Measurements from ENCODE around the gene ZNF775. TPM values are rescaled to one million over a fixed set of nuclear protein-coding genes. Genes with fewer than 3 reads are reported as not detected.

ZNF775 gene
- total and polyA plus RNA-seq, 4 experiments from 2014 or later: 0.67 to 7.6 (median 4.9) TPM

DNA sequence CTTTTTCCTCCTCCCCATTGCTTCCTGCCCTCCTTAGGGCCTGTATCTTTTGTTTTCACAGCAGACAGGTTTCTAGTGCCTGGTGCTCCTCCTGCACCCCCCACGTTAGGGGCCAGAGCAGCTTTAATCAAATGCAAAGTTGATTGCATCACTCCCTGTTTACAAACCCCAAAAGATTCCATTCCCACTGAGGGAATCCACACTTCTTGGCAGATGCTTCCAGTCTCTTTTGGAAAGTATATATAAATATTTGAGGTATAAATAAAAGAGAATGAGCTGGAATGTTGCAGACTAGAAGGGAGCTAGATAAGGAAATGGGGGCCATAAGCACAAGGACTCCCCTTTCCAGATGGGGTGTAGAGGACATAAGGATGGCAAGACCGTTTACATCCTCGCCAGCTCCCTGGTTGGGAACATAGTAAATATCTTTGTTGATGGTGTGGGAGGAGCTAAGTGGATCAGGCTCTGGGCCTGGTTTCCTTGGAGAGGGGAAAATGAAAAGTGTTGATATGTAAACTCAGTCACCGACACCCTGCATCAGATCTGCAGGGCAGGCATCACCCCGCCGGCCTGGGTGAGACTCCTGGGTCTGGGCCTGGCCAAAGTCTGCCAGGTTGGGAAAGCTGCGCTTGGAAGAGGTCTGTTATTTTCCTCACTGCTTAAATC, 43.9 kb upstream of the ZNF775 start:
- CTCF ChIA-PET (ENCODE audit: partially characterized antibody): no interaction called here
- Mint-ChIP-seq H3K4me1 (peaks cover 0 to 6% (median 0%) of the 10 kb centered on the region in 4 donors), H3K4me3 (no peak overlapping the region), H3K36me3 (peaks cover 12 to 22% of the 10 kb centered on the region in 2 donors), H3K27me3 (peaks cover 1 to 2% of the 10 kb centered on the region in 2 donors), H3K27ac (peak overlapping the region in 1 of 7 donors; percentile 41), H3K9me3 (no peaks in the 10 kb centered on the region)
- no peak for DNase-seq
- H3K36me3 ChIP-seq (ENCODE audit: insufficient read depth, low read length): no peaks in the 10 kb centered on the region
- no peaks in the 10 kb centered on the region for H3K4me1 ChIP-seq (ENCODE audit: insufficient read depth, low read length)
- H3K4me3 ChIP-seq (ENCODE audit: low read length in 2 of 2): no peak overlapping the region
- H3K9me3 ChIP-seq (ENCODE audit: control insufficient read depth in 1 of 2, low read length in 2 of 2): no peaks in the 10 kb centered on the region
- intact Hi-C loops (cut with micrococcal nuclease): no loop called here
- H3K27ac ChIP-seq (ENCODE audit: low read depth, low read length): no peak overlapping the region
- no peaks in the 10 kb centered on the region for H3K27me3 ChIP-seq (ENCODE audit: insufficient read depth, low read length)
- POLR2A ChIA-PET (ENCODE audit: partially characterized antibody): no interaction called here

DNA sequence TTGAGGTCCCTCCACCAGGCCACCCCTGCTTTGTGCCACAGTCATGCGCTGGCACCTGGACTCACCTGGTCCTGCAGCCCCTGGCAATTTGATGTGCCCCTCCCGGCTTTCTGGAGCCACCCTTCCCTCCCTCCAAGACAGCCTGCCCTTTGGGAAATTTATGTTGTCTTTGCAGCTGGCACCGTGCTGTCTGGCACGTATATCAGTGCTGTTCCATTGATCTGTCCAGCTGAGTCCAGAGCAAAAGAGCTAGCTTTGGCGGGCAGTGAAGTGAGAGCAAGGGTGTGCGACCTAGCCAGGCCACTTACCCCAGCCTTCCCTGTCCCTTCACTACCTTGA, 43.4 kb upstream of the ZNF775 start:
- H3K36me3 ChIP-seq (ENCODE audit: insufficient read depth, low read length): no peaks in the 10 kb centered on the region
- no peak for DNase-seq
- H3K27ac ChIP-seq (ENCODE audit: low read depth, low read length): no peak overlapping the region
- H3K4me1 ChIP-seq (ENCODE audit: insufficient read depth, low read length): no peaks in the 10 kb centered on the region
- POLR2A ChIA-PET (ENCODE audit: partially characterized antibody): no interaction called here
- peaks cover 0 to 6% (median 0%) of the 10 kb centered on the region in 4 donors for H3K4me1 Mint-ChIP-seq
- no peak overlapping the region for H3K4me3 ChIP-seq (ENCODE audit: low read length in 2 of 2)
- H3K27me3 Mint-ChIP-seq: peaks cover 2 to 3% of the 10 kb centered on the region in 2 donors
- H3K36me3 Mint-ChIP-seq: peaks cover 12 to 19% of the 10 kb centered on the region in 2 donors
- intact Hi-C loops (cut with micrococcal nuclease): no loop called here
- no peaks in the 10 kb centered on the region for H3K9me3 ChIP-seq (ENCODE audit: control insufficient read depth in 1 of 2, low read length in 2 of 2)
- CTCF ChIA-PET (ENCODE audit: partially characterized antibody): no interaction called here
- no peaks in the 10 kb centered on the region for H3K9me3 Mint-ChIP-seq
- H3K4me3 Mint-ChIP-seq: no peak overlapping the region
- H3K27ac Mint-ChIP-seq: no peak overlapping the region
- H3K27me3 ChIP-seq (ENCODE audit: insufficient read depth, low read length): no peaks in the 10 kb centered on the region

DNA sequence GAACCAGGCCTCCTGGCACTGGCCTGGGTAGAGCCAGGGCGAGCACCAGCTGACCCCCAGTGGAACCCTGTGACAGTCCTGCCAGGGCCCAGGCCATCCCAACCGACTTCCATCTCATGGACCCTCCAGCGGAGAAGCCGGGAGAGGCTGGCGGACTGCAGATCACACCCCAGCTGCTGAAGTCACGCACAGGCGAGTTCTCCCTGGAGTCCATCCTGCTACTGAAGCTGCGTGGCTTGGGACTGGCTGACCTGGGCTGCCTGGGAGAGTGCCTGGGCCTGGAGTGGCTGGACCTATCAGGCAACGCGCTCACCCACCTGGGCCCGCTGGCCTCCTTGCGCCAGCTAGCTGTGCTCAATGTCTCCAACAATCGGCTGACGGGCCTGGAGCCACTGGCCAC, 42.4 kb upstream of the ZNF775 start:
- Histone ChIP-seq H3K27me3 (ENCODE audit: insufficient read depth, low read length) (no peaks in the 10 kb centered on the region), H3K36me3 (ENCODE audit: insufficient read depth, low read length) (no peaks in the 10 kb centered on the region), H3K4me3 (ENCODE audit: low read length in 2 of 2) (no peak overlapping the region), H3K27ac (ENCODE audit: low read depth, low read length) (no peak overlapping the region), H3K4me1 (ENCODE audit: insufficient read depth, low read length) (no peaks in the 10 kb centered on the region), H3K9me3 (ENCODE audit: control insufficient read depth in 1 of 2, low read length in 2 of 2) (no peaks in the 10 kb centered on the region)
- no peak overlapping the region for H3K4me3 Mint-ChIP-seq
- no peak overlapping the region for H3K27ac Mint-ChIP-seq
- peaks cover 3 to 5% of the 10 kb centered on the region in 2 donors for H3K27me3 Mint-ChIP-seq
- CTCF ChIA-PET (ENCODE audit: partially characterized antibody): no interaction called here
- H3K4me1 Mint-ChIP-seq: peaks cover 0 to 6% (median under 1%) of the 10 kb centered on the region in 4 donors
- intact Hi-C loops (cut with micrococcal nuclease): no loop called here
- POLR2A ChIA-PET (ENCODE audit: partially characterized antibody): no interaction called here
- H3K36me3 Mint-ChIP-seq: peaks cover 10 to 12% of the 10 kb centered on the region in 2 donors
- no peak for DNase-seq
- no peaks in the 10 kb centered on the region for H3K9me3 Mint-ChIP-seq

DNA sequence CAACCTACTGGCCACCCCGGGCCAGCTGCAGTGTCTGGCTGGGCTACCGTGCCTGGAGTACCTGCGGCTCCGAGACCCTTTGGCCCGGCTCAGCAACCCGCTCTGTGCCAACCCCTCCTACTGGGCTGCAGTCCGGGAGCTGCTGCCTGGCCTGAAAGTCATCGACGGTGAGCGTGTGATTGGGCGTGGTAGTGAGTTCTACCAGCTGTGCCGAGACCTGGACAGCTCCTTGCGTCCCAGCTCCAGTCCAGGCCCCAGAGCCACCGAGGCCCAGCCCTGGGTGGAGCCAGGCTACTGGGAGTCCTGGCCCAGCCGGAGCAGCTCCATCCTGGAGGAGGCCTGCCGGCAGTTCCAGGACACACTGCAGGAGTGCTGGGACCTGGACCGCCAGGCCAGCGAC, 42.0 kb upstream of the ZNF775 start:
- Histone ChIP-seq H3K4me3 (ENCODE audit: low read length in 2 of 2) (no peak overlapping the region), H3K4me1 (ENCODE audit: insufficient read depth, low read length) (no peaks in the 10 kb centered on the region), H3K27ac (ENCODE audit: low read depth, low read length) (no peak overlapping the region), H3K36me3 (ENCODE audit: insufficient read depth, low read length) (no peaks in the 10 kb centered on the region), H3K9me3 (ENCODE audit: control insufficient read depth in 1 of 2, low read length in 2 of 2) (no peaks in the 10 kb centered on the region), H3K27me3 (ENCODE audit: insufficient read depth, low read length) (peaks cover 4% of the 10 kb centered on the region)
- no peak for DNase-seq
- H3K4me1 Mint-ChIP-seq: peaks cover 0 to 6% (median 2%) of the 10 kb centered on the region in 4 donors
- intact Hi-C loops (cut with micrococcal nuclease): no loop called here
- H3K4me3 Mint-ChIP-seq: no peak overlapping the region
- no peaks in the 10 kb centered on the region for H3K9me3 Mint-ChIP-seq
- POLR2A ChIA-PET (ENCODE audit: partially characterized antibody): no interaction called here
- peaks cover 10 to 12% of the 10 kb centered on the region in 2 donors for H3K36me3 Mint-ChIP-seq
- peaks cover 8% of the 10 kb centered on the region in 2 donors for H3K27me3 Mint-ChIP-seq
- CTCF ChIA-PET (ENCODE audit: partially characterized antibody): no interaction called here
- no peak overlapping the region for H3K27ac Mint-ChIP-seq

DNA sequence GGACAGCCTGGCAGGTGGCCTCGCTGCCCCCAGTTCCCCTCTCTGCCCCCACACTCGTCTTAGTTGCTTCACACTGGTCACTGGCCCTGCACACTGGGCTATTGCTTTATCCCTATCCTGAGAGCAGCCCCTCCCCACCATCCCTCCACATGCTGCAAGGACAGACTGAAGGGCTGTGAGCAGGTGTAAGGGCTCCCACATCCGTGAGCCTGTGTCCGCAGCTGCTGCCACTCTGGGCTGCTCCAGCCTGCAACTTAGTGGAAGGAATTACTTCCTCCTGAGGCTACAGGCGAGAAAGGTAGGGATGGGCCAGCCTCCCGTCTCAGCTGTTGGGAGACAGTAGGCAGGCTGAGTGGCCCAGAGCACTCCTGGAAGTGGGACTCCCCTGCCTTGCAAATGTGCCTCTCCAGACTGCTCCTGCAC, 41.5 kb upstream of the ZNF775 start:
- intact Hi-C loops (cut with micrococcal nuclease): no loop called here
- ChIA-PET CTCF (ENCODE audit: partially characterized antibody) (no interaction called here), POLR2A (ENCODE audit: partially characterized antibody) (no interaction called here)
- peaks cover 0 to 6% (median 3%) of the 10 kb centered on the region in 4 donors for H3K4me1 Mint-ChIP-seq
- no peak for DNase-seq
- Histone ChIP-seq H3K9me3 (ENCODE audit: control insufficient read depth in 1 of 2, low read length in 2 of 2) (no peaks in the 10 kb centered on the region), H3K27me3 (ENCODE audit: insufficient read depth, low read length) (peaks cover 5% of the 10 kb centered on the region), H3K27ac (ENCODE audit: low read depth, low read length) (no peak overlapping the region), H3K4me1 (ENCODE audit: insufficient read depth, low read length) (no peaks in the 10 kb centered on the region), H3K4me3 (ENCODE audit: low read length in 2 of 2) (no peak overlapping the region), H3K36me3 (ENCODE audit: insufficient read depth, low read length) (no peaks in the 10 kb centered on the region)
- peak overlapping the region in 2 of 7 donors; percentile 55 to 66 for H3K27ac Mint-ChIP-seq
- H3K36me3 Mint-ChIP-seq: peaks cover 10 to 12% of the 10 kb centered on the region in 2 donors
- H3K4me3 Mint-ChIP-seq: no peak overlapping the region
- H3K9me3 Mint-ChIP-seq: no peaks in the 10 kb centered on the region
- peaks cover 10 to 12% of the 10 kb centered on the region in 2 donors for H3K27me3 Mint-ChIP-seq

DNA sequence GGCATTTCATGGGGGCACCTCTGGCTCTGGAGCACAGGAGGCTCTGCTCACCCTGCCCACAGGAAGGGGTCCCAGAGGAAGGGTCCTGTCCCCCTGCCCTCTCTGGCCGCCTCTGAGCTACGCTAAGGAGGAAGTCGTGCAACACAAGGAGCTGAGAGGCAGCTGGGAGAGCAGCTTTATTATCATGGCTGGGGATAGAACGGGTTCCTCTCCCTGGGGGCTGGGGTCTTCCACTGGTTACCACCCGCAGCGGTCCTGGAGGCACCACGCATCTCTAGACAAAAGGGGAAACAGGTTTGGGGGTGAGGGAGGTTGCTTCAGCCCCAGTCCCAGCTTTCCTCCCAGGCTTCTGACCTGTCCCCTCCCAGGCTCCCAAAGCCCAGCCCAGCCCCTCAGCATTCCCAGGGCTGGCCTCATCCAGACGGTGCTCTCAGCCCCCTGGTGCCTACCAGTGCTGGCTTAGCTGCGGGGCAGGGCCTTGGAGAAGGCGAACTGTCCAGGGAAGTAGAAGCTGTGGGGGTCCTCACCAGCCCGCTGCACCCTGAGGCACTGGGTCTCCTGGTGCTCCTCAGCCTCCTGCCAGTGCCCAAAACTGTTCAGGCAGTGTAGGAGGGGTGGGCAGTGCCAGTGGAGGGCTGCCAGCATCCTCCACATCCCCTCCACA, 40.8 kb upstream of the ZNF775 start:
- H3K27me3 ChIP-seq (ENCODE audit: insufficient read depth, low read length): peaks cover 5% of the 10 kb centered on the region
- no peak overlapping the region for H3K27ac ChIP-seq (ENCODE audit: low read depth, low read length)
- ChIA-PET POLR2A (ENCODE audit: partially characterized antibody) (no interaction called here), CTCF (ENCODE audit: partially characterized antibody) (no interaction called here)
- no peak overlapping the region for H3K4me3 Mint-ChIP-seq
- no peak overlapping the region for H3K4me3 ChIP-seq (ENCODE audit: low read length in 2 of 2)
- peaks cover 0 to 2% (median 0%) of the 10 kb centered on the region in 8 donors for H3K9me3 Mint-ChIP-seq
- H3K36me3 Mint-ChIP-seq: peaks cover 10 to 12% of the 10 kb centered on the region in 2 donors
- H3K36me3 ChIP-seq (ENCODE audit: insufficient read depth, low read length): no peaks in the 10 kb centered on the region
- H3K4me1 ChIP-seq (ENCODE audit: insufficient read depth, low read length): no peaks in the 10 kb centered on the region
- no peak for DNase-seq
- intact Hi-C loops (cut with micrococcal nuclease): no loop called here
- peaks cover 14 to 18% of the 10 kb centered on the region in 2 donors for H3K27me3 Mint-ChIP-seq
- H3K4me1 Mint-ChIP-seq: peaks cover 0 to 6% (median 3%) of the 10 kb centered on the region in 4 donors
- no peak overlapping the region for H3K27ac Mint-ChIP-seq
- H3K9me3 ChIP-seq (ENCODE audit: control insufficient read depth in 1 of 2, low read length in 2 of 2): no peaks in the 10 kb centered on the region

DNA sequence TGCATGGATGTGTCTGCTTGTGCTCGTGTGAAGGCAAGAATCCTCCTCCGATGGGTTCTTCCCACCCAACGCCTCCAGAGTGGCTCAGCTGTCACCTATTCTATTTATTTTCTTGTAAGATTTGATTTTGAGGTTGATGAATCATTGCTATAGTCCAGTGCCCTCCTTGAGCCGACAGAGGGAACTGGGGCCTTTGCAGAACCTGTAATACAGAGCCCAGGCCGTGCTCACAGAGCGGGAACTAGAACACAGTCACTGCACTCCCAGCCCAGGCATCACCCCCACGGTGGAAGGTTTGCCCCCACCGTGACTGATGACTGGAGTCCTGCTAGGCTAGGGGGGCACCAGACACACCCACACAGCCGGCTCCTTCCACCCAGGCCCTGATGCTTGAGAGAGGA, 39.7 kb upstream of the ZNF775 start:
- no peak for DNase-seq
- Histone ChIP-seq H3K4me1 (ENCODE audit: insufficient read depth, low read length) (no peaks in the 10 kb centered on the region), H3K27me3 (ENCODE audit: insufficient read depth, low read length) (peaks cover 5% of the 10 kb centered on the region), H3K36me3 (ENCODE audit: insufficient read depth, low read length) (no peaks in the 10 kb centered on the region), H3K27ac (ENCODE audit: low read depth, low read length) (no peak overlapping the region), H3K4me3 (ENCODE audit: low read length in 2 of 2) (no peak overlapping the region), H3K9me3 (ENCODE audit: control insufficient read depth in 1 of 2, low read length in 2 of 2) (no peaks in the 10 kb centered on the region)
- Mint-ChIP-seq H3K4me1 (peaks cover 0 to 6% (median 3%) of the 10 kb centered on the region in 4 donors), H3K36me3 (peaks cover 10 to 19% of the 10 kb centered on the region in 2 donors), H3K9me3 (peaks cover 0 to 11% (median under 1%) of the 10 kb centered on the region in 8 donors), H3K27ac (peak overlapping the region in 1 of 7 donors; percentile 36), H3K27me3 (peaks cover 18 to 24% of the 10 kb centered on the region in 2 donors), H3K4me3 (no peak overlapping the region)
- intact Hi-C loops (cut with micrococcal nuclease): no loop called here
- ChIA-PET POLR2A (ENCODE audit: partially characterized antibody) (interaction anchor here (1.3 kb wide), 1 partner anchor 10 kb away, joined by 3 read pairs; no protein-coding TSS in a partner anchor), CTCF (ENCODE audit: partially characterized antibody) (no interaction called here)

Measured in CD4-positive, alpha-beta memory T cell (primary cell).